ENCODE results near the gene SSBP1. TPM values are rescaled to one million over a fixed set of nuclear protein-coding genes. Genes with fewer than 3 reads are reported as not detected.

SSBP1 gene
- total and polyA plus RNA-seq, 2 donors (not counting 3 experiments of a cell fraction or from before 2014, with no cell fraction given), result 77.9 to 169 TPM

- Histone ChIP-seq H3K36me3 (ENCODE audit: control insufficient read depth in 2 of 2, extremely low read depth in 1 of 2, insufficient read depth in 2 of 2, low read length in 2 of 2) (no peaks in the 10 kb centered on the region), H3K79me2 (ENCODE audit: control insufficient read depth, insufficient read depth, low read length) (no peaks in the 10 kb centered on the region), H3K27ac (ENCODE audit: insufficient read depth, low read depth, low read length) (no peak overlapping the region), H3K4me1 (ENCODE audit: control insufficient read depth, extremely low read depth, insufficient read depth, low read length) (no peaks in the 10 kb centered on the region), H3K9ac (replicated peaks; ENCODE audit: extremely low read depth, insufficient read depth, low read length) (no peak overlapping the region), H3K9me3 (replicated peaks; ENCODE audit: control insufficient read depth, insufficient read depth, low read length) (no peaks in the 10 kb centered on the region), H3K4me2 (ENCODE audit: insufficient read depth, low read length) (no peak overlapping the region), H2AFZ (ENCODE audit: low read depth, low read length) (no peak overlapping the region), H3K27me3 (ENCODE audit: control insufficient read depth in 2 of 2, insufficient read depth in 2 of 2, low read length in 2 of 2) (peaks cover 3 to 6% of the 10 kb centered on the region in 2 experiments), H3K9me1 (replicated peaks; ENCODE audit: control insufficient read depth, extremely low read depth, insufficient read depth, low read length) (no peaks in the 10 kb centered on the region), H3K4me3 (replicated peaks in 1 of 3; ENCODE audit: insufficient read depth in 1 of 3, low read depth in 1 of 3, low read length in 3 of 3) (no peak overlapping the region), H4K20me1 (replicated peaks; ENCODE audit: control insufficient read depth, extremely low read depth, insufficient read depth, low read length) (no peaks in the 10 kb centered on the region)
- no peak for FAIRE-seq
- dilution Hi-C loops (cut with MboI; ENCODE audit: extremely low pct_ligation_motif_present, low sequenced_read_pairs), result no loop called here
- intact Hi-C loops (cut with micrococcal nuclease), result no loop called here
- DNase-seq (ENCODE audit: low read depth, low spot score), result no peak
- CTCF ChIA-PET, result interaction anchor here (1.4 kb wide), 1 partner anchor 58 kb away, joined by 6 read pairs; no protein-coding TSS in a partner anchor
- POLR2A ChIA-PET, result no interaction called here
- TF ChIP-seq, protein P1, sequence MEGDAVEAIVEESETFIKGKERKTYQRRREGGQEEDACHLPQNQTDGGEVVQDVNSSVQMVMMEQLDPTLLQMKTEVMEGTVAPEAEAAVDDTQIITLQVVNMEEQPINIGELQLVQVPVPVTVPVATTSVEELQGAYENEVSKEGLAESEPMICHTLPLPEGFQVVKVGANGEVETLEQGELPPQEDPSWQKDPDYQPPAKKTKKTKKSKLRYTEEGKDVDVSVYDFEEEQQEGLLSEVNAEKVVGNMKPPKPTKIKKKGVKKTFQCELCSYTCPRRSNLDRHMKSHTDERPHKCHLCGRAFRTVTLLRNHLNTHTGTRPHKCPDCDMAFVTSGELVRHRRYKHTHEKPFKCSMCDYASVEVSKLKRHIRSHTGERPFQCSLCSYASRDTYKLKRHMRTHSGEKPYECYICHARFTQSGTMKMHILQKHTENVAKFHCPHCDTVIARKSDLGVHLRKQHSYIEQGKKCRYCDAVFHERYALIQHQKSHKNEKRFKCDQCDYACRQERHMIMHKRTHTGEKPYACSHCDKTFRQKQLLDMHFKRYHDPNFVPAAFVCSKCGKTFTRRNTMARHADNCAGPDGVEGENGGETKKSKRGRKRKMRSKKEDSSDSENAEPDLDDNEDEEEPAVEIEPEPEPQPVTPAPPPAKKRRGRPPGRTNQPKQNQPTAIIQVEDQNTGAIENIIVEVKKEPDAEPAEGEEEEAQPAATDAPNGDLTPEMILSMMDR (IDR thresholded peaks at IDR 0.05; ENCODE audit: extremely low read depth in 1 of 2, insufficient read depth in 1 of 2, low read depth in 1 of 2, low read length in 2 of 2), result no peak
- no peak for TF ChIP-seq JUN (IDR thresholded peaks at IDR 0.05; ENCODE audit: borderline replicate concordance, insufficient read depth, insufficient read length, low read depth)
- TF ChIP-seq FOS (IDR thresholded peaks at IDR 0.05; ENCODE audit: borderline replicate concordance, insufficient read depth, low read length), result no peak
- no peak for TF ChIP-seq POLR2A (IDR thresholded peaks at IDR 0.05; ENCODE audit: low read depth, low read length)
- TF ChIP-seq, protein P2, sequence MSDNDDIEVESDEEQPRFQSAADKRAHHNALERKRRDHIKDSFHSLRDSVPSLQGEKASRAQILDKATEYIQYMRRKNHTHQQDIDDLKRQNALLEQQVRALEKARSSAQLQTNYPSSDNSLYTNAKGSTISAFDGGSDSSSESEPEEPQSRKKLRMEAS (IDR thresholded peaks at IDR 0.05; ENCODE audit: insufficient read depth, insufficient read length), result no peak
- TF ChIP-seq GATA2 (IDR thresholded peaks at IDR 0.05; ENCODE audit: insufficient read depth, insufficient read length, low read depth, low read length), result no peak
- TF ChIP-seq MYC (IDR thresholded peaks at IDR 0.05; ENCODE audit: low read depth, low read length), result no peak
- no peak for TF ChIP-seq EZH2 (IDR thresholded peaks at IDR 0.05; ENCODE audit: borderline replicate concordance, low read depth, low read length, severe bottlenecking)
- TF ChIP-seq POLR2AphosphoS5 (IDR thresholded peaks at IDR 0.05; ENCODE audit: insufficient read depth, low read depth, low read length), result no peak
- BruUV-seq (replicated peaks), result no TSS peak
Observed at GRCh38 chr7:141712603-141713255, 25.4 kb upstream of the SSBP1 start.

Measured in endothelial cell of umbilical vein (primary cell).